ENCODE results near the gene PASK.

The PASK gene

GRCh38 chr2:241064008-241064801 is 85.1 kb downstream of the PASK start:
- peak; percentile 60 to 64 for DNase-seq

GRCh38 chr2:241063587-241063986 is 85.7 kb downstream of the PASK start:
- DNase-seq = no peak

GRCh38 chr2:241063093-241063551 is 86.2 kb downstream of the PASK start:
- DNase-seq = no peak

GRCh38 chr2:241062389-241063092 is 86.7 kb downstream of the PASK start:
- no peak for DNase-seq

- DNase-seq = no peak
These were observed 88.0 kb downstream of the PASK start for GRCh38 chr2:241061275-241061674.

Measured in CD4-positive, alpha-beta T cell treated with Interleukin-4 for 1 hour (primary cell).